T-helper 2 cell treated with Interferon-gamma antibody and Interleukin-4, amounts not matched to agents 5 μg/mL and 100 μg/mL, for 36 hours (primary cell): Measurements from ENCODE around the gene MAFG.

Source experiments
- DNase-seq: peaks from one replicate; pipeline ENCODE4 v3.0.0; 2021; ENCODE audit warnings: low spot score
- H3K27ac Mint-ChIP-seq: one replicate; pipeline ENCODE4 v1.8.0; 2021; ENCODE audit warnings: mild to moderate bottlenecking, mixed read lengths
- H3K27me3 Mint-ChIP-seq: one replicate; pipeline ENCODE4 v1.8.0; 2021; ENCODE audit warnings: low read depth, mixed read lengths
- H3K36me3 Mint-ChIP-seq: one replicate; pipeline ENCODE4 v1.8.0; 2021; ENCODE audit warnings: low read depth, mixed read lengths
- H3K4me1 Mint-ChIP-seq: one replicate; pipeline ENCODE4 v1.8.0; 2021; ENCODE audit warnings: low read depth, mixed read lengths
- H3K4me3 Mint-ChIP-seq: one replicate; pipeline ENCODE4 v1.8.0; 2022; ENCODE audit warnings: mild to moderate bottlenecking, moderate library complexity, mixed read lengths
- H3K9me3 Mint-ChIP-seq: one replicate; pipeline ENCODE4 v1.8.0; 2021; ENCODE audit warnings: mixed read lengths

MAFG gene

GRCh38 chr17:81934850-81935708 is 7.5 kb upstream of the MAFG start:
- Mint-ChIP-seq H3K36me3 (no peaks in the 10 kb centered on the region), H3K9me3 (no peaks in the 10 kb centered on the region), H3K4me3 (peak overlapping the region; percentile 82), H3K27ac (peak overlapping the region; percentile 75), H3K27me3 (no peaks in the 10 kb centered on the region), H3K4me1 (peaks cover 4% of the 10 kb centered on the region)
- DNase-seq = no peak

GRCh38 chr17:81934098-81934757 is 6.7 kb upstream of the MAFG start:
- no peak overlapping the region for H3K4me3 Mint-ChIP-seq
- peaks cover 4% of the 10 kb centered on the region for H3K4me1 Mint-ChIP-seq
- no peaks in the 10 kb centered on the region for H3K9me3 Mint-ChIP-seq
- no peak for DNase-seq
- no peaks in the 10 kb centered on the region for H3K36me3 Mint-ChIP-seq
- no peak overlapping the region for H3K27ac Mint-ChIP-seq
- H3K27me3 Mint-ChIP-seq = no peaks in the 10 kb centered on the region

- peaks cover 4% of the 10 kb centered on the region for H3K4me1 Mint-ChIP-seq
- no peaks in the 10 kb centered on the region for H3K9me3 Mint-ChIP-seq
- H3K27me3 Mint-ChIP-seq = peaks cover 3% of the 10 kb centered on the region
- no peak overlapping the region for H3K4me3 Mint-ChIP-seq
- DNase-seq = no peak
- no peak overlapping the region for H3K27ac Mint-ChIP-seq
- H3K36me3 Mint-ChIP-seq = no peaks in the 10 kb centered on the region
Observed at GRCh38 chr17:81933178-81933699, 5.7 kb upstream of the MAFG start.

- Mint-ChIP-seq H3K4me3 (no peak overlapping the region), H3K36me3 (no peaks in the 10 kb centered on the region), H3K27ac (no peak overlapping the region), H3K27me3 (peaks cover 3% of the 10 kb centered on the region), H3K9me3 (no peaks in the 10 kb centered on the region), H3K4me1 (peaks cover 4% of the 10 kb centered on the region)
- DNase-seq = no peak
Observed at GRCh38 chr17:81932333-81932983, 4.9 kb upstream of the MAFG start.

GRCh38 chr17:81931557-81932332 is 4.2 kb upstream of the MAFG start:
- DNase-seq = no peak
- Mint-ChIP-seq H3K27me3 (peaks cover 3% of the 10 kb centered on the region), H3K4me1 (peaks cover 4% of the 10 kb centered on the region), H3K36me3 (no peaks in the 10 kb centered on the region), H3K4me3 (no peak overlapping the region), H3K27ac (no peak overlapping the region), H3K9me3 (no peaks in the 10 kb centered on the region)

- Mint-ChIP-seq H3K27ac (no peak overlapping the region), H3K4me3 (no peak overlapping the region)
Observed at GRCh38 chr17:81931189-81931556, 3.6 kb upstream of the MAFG start.

GRCh38 chr17:81930142-81931125 is 2.9 kb upstream of the MAFG start:
- DNase-seq = no peak
- Mint-ChIP-seq H3K27me3 (peaks cover 3% of the 10 kb centered on the region), H3K4me3 (no peak overlapping the region), H3K4me1 (peaks cover 9% of the 10 kb centered on the region), H3K9me3 (no peaks in the 10 kb centered on the region), H3K36me3 (no peaks in the 10 kb centered on the region), H3K27ac (no peak overlapping the region)

More at GRCh38 chr17:81931189-81931556, 3.6 kb upstream of the MAFG start:
- DNase-seq = no peak
- Mint-ChIP-seq H3K36me3 (no peaks in the 10 kb centered on the region), H3K4me1 (peaks cover 8% of the 10 kb centered on the region), H3K9me3 (no peaks in the 10 kb centered on the region), H3K27me3 (peaks cover 3% of the 10 kb centered on the region)

GRCh38 chr17:81929253-81930141 is 2.0 kb upstream of the MAFG start:
- Mint-ChIP-seq H3K36me3 (no peaks in the 10 kb centered on the region), H3K4me3 (peak overlapping the region; percentile 29), H3K27me3 (peaks cover 3% of the 10 kb centered on the region), H3K4me1 (peaks cover 11% of the 10 kb centered on the region), H3K9me3 (no peaks in the 10 kb centered on the region), H3K27ac (no peak overlapping the region)
- no peak for DNase-seq

GRCh38 chr17:81928544-81929252 is 1.2 kb upstream of the MAFG start:
- H3K9me3 Mint-ChIP-seq = no peaks in the 10 kb centered on the region
- no peak for DNase-seq
- H3K27me3 Mint-ChIP-seq = peaks cover 3% of the 10 kb centered on the region
- H3K4me3 Mint-ChIP-seq = peak overlapping the region; percentile 60
- peaks cover 1% of the 10 kb centered on the region for H3K36me3 Mint-ChIP-seq
- H3K4me1 Mint-ChIP-seq = peaks cover 15% of the 10 kb centered on the region
- H3K27ac Mint-ChIP-seq = no peak overlapping the region

- Mint-ChIP-seq H3K4me3 (peak overlapping the region; percentile 57), H3K36me3 (peaks cover 3% of the 10 kb centered on the region), H3K9me3 (no peaks in the 10 kb centered on the region), H3K4me1 (peaks cover 15% of the 10 kb centered on the region), H3K27ac (peak overlapping the region; percentile 79), H3K27me3 (peaks cover 3% of the 10 kb centered on the region)
- DNase-seq = peak; percentile 36
Observed at GRCh38 chr17:81927152-81927652, 333 bp downstream of the MAFG start.

- Mint-ChIP-seq H3K27me3 (peaks cover 3% of the 10 kb centered on the region), H3K9me3 (no peaks in the 10 kb centered on the region), H3K4me1 (peaks cover 15% of the 10 kb centered on the region), H3K36me3 (peaks cover 5% of the 10 kb centered on the region), H3K4me3 (peak overlapping the region; percentile 94), H3K27ac (peak overlapping the region; percentile 87)
- peak; percentile 63 for DNase-seq
Observed at GRCh38 chr17:81926451-81927151, 934 bp downstream of the MAFG start.
